T-cell (primary cell): ENCODE measurements around the gene OR2L13. TPM values are rescaled to one million over a fixed set of nuclear protein-coding genes. Genes with fewer than 3 reads are reported as not detected.

ENCODE experiments used
- ATAC-seq, 4 experiments: fragments of 200-7000 bp in 3 of 4; fragments of 150-1000 bp in 1 of 4; cut with Tn5 transposase; replicated peaks in 1 of 4; 1 replicate in 3 of 4; 2 replicates in 1 of 4; pipeline ENCODE4 v1.10.0; 2021; ENCODE audit warnings: moderate library complexity in 3 of 4, mild to moderate bottlenecking in 2 of 4, moderate number of reproducible peaks in 1 of 4
- CTCF ChIA-PET, 2 donors: fragments of 300-600 bp; sonication (Branson Sonifier 250); formaldehyde crosslinking; loops; one replicate each; lab custom pipeline; 2022; ENCODE audit warnings: antibody characterized with exemption in 2 of 2; lab: Charles Lee
- POLR2A ChIA-PET, 2 donors: fragments of 300-600 bp; sonication (Branson Sonifier 250); formaldehyde crosslinking; loops; one replicate each; lab custom pipeline; 2022; ENCODE audit warnings: antibody characterized with exemption in 2 of 2; lab: Charles Lee
- DNase-seq, 35 experiments: peaks; one replicate each; pipeline versions ENCODE4 v3.0.0 to v3.0.0-alpha.2; 2013 to 2023
- H3K27ac ChIP-seq: one replicate; pipeline ENCODE4 v1.5.1; 2013; ENCODE audit warnings: low read length
- H3K27me3 ChIP-seq, 2 experiments: replicated peaks in 1 of 2; 1 replicate in 1 of 2; 2 replicates in 1 of 2; pipeline versions ENCODE4 v1.6.1 to v1.7.0; 2013; ENCODE audit warnings: low read length in 1 of 2, mixed read lengths in 1 of 2; ENCODE audit not compliant: control insufficient read depth in 2 of 2, insufficient read depth in 2 of 2; ENCODE audit errors: extremely low read depth in 1 of 2
- H3K36me3 ChIP-seq, 2 donors: 1 replicate in 1 of 2; 2 replicates in 1 of 2; pipeline versions ENCODE4 v1.6.1 to v1.7.0; 2013; ENCODE audit warnings: low read length in 1 of 2; ENCODE audit not compliant: control insufficient read depth in 2 of 2, insufficient read depth in 1 of 2; ENCODE audit errors: extremely low read depth in 1 of 2
- H3K4me1 ChIP-seq, 2 experiments: 1 replicate in 1 of 2; 2 replicates in 1 of 2; pipeline versions ENCODE4 v1.6.1 to v1.7.0; 2013; ENCODE audit warnings: low read length in 2 of 2, mixed read lengths in 1 of 2; ENCODE audit not compliant: insufficient read depth in 2 of 2, control insufficient read depth in 1 of 2; ENCODE audit errors: extremely low read depth in 1 of 2
- H3K4me3 ChIP-seq, 2 donors: 1 replicate in 1 of 2; 2 replicates in 1 of 2; pipeline versions ENCODE4 v1.5.1 to v1.7.0; 2013; ENCODE audit warnings: mild to moderate bottlenecking in 2 of 2, low read length in 1 of 2, moderate library complexity in 1 of 2; ENCODE audit not compliant: control insufficient read depth in 1 of 2; ENCODE audit errors: extremely low read depth in 1 of 2
- H3K9me3 ChIP-seq: 2 replicates; pipeline ENCODE4 v1.7.0; 2013
- H3K27ac Mint-ChIP-seq, 2 donors: one replicate each; pipeline ENCODE4 v1.8.0; 2020 to 2021; ENCODE audit warnings: mild to moderate bottlenecking in 2 of 2, mixed read lengths in 2 of 2
- H3K27me3 Mint-ChIP-seq, 2 donors: one replicate each; pipeline ENCODE4 v1.8.0; 2021 to 2022; ENCODE audit warnings: mixed read lengths in 2 of 2
- H3K36me3 Mint-ChIP-seq: one replicate; pipeline ENCODE4 v1.8.0; 2021; ENCODE audit warnings: mixed read lengths
- H3K4me1 Mint-ChIP-seq, 3 donors: one replicate each; pipeline ENCODE4 v1.8.0; 2020 to 2022; ENCODE audit warnings: mixed read lengths in 3 of 3, mild to moderate bottlenecking in 1 of 3
- H3K4me3 Mint-ChIP-seq, 3 donors: one replicate each; pipeline ENCODE4 v1.8.0; 2020 to 2022; ENCODE audit warnings: mild to moderate bottlenecking in 3 of 3, mixed read lengths in 3 of 3, moderate library complexity in 3 of 3
- H3K9me3 Mint-ChIP-seq, 3 donors: one replicate each; pipeline ENCODE4 v1.8.0; 2020 to 2022; ENCODE audit warnings: mixed read lengths in 3 of 3
- WGBS: methylation state at CpG from one replicate; pipeline ENCODE4 v1.1.5; 2013; ENCODE audit warnings: missing lambda C conversion rate; ENCODE audit not compliant: insufficient coverage; 5-methylcytosine and 5-hydroxymethylcytosine counted together
- total RNA-seq, 35 experiments: library from RNA in 6 of 35; stranded (reverse) in 6 of 35; fragments of 120-200 nt in 1 of 35; gene quantifications; one replicate each; pipeline versions ENCODE4 v1.2.1 to v1.2.4 and lab custom pipeline; 2013 to 2026

The OR2L13 gene, protein sequence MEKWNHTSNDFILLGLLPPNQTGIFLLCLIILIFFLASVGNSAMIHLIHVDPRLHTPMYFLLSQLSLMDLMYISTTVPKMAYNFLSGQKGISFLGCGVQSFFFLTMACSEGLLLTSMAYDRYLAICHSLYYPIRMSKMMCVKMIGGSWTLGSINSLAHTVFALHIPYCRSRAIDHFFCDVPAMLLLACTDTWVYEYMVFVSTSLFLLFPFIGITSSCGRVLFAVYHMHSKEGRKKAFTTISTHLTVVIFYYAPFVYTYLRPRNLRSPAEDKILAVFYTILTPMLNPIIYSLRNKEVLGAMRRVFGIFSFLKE
- total RNA-seq (not detected), total RNA-seq (lab: John Stamatoyannopoulos, UW) (0 to 0.13 (median 0) reads per million in 29 experiments)
- 0.07 TPM for total RNA-seq (2013)

DNA sequence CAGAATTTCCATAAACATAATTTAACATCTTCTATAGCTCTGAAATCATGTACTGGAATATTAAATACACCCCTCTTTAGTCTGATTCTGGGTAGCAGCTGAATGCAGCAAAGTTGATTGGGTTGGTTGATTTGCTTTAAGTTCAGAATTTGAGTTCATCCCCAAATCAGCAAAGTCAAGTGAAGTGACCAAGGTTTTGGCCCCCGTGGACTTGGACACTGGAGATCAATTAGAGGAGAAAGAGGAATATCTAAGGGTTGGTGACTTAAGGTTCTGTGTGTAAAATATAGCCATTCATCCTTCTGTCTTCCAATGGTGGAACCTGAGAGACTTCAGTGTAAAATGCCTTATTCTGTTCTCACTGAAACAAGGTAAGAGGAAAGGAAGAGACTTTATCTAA lies at the start of gene OR2L13:
TSS of gene OR2L13 (plus strand) at position 301 of the 400 bp plus-strand sequence. CDS start 4,192 bp downstream, outside the sequence.
- CTCF ChIA-PET = no interaction called here

DNA sequence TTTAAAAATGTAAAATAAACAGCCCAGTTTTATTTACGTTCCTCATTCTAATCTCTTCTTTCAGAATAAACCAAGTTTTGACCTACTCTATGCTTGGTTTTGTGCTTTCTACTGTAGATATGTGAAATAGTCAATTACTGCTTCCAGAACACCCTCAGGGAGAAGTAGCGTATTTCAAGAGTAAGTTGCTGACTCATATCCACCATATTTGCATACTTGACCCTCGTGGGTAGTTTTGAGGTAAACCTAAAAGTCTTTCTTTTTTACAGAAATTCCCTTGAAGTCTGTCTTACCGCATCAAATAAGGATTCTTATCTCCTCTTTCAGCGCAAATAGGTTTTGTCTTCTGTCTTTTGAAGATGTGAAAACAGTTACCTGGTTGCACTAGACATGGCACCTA lies 49.8 kb upstream of the OR2L13 start:
- H3K27ac ChIP-seq = no peak overlapping the region
- no peak for ATAC-seq
- Mint-ChIP-seq H3K4me1 (no peaks in the 10 kb centered on the region), H3K36me3 (no peaks in the 10 kb centered on the region), H3K9me3 (peaks cover 18 to 23% (median 22%) of the 10 kb centered on the region in 3 donors), H3K27me3 (no peaks in the 10 kb centered on the region), H3K27ac (no peak overlapping the region), H3K4me3 (no peak overlapping the region)
- no peaks in the 10 kb centered on the region for H3K36me3 ChIP-seq
- POLR2A ChIA-PET = no interaction called here
- H3K4me1 ChIP-seq = no peaks in the 10 kb centered on the region
- CTCF ChIA-PET = no interaction called here
- no peaks in the 10 kb centered on the region for H3K27me3 ChIP-seq
- no CpG with 5 or more reads among the region's 5 CpGs for WGBS
- H3K4me3 ChIP-seq = no peak overlapping the region
- H3K9me3 ChIP-seq = no peaks in the 10 kb centered on the region
- no peak for DNase-seq

More for the DNA sequence above, at the start of gene OR2L13:
- no peak for DNase-seq
- H3K4me3 ChIP-seq = no peak within 1 kb of the TSS
- Mint-ChIP-seq H3K4me1 (no peaks in the 10 kb centered on the region), H3K36me3 (no peaks in the 10 kb centered on the region), H3K9me3 (peaks cover 6 to 22% (median 8%) of the 10 kb centered on the region in 3 donors), H3K27me3 (no peaks in the 10 kb centered on the region), H3K27ac (no peak within 1 kb of the TSS), H3K4me3 (no peak within 1 kb of the TSS)
- H3K27ac ChIP-seq = no peak within 1 kb of the TSS
- no peaks in the 10 kb centered on the region for H3K27me3 ChIP-seq
- POLR2A ChIA-PET = no interaction called here
- H3K4me1 ChIP-seq = no peaks in the 10 kb centered on the region
- WGBS = no CpG with 5 or more reads among the region's 1 CpG
- no peaks in the 10 kb centered on the region for H3K36me3 ChIP-seq
- no peaks in the 10 kb centered on the region for H3K9me3 ChIP-seq
- ATAC-seq = no peak

DNA sequence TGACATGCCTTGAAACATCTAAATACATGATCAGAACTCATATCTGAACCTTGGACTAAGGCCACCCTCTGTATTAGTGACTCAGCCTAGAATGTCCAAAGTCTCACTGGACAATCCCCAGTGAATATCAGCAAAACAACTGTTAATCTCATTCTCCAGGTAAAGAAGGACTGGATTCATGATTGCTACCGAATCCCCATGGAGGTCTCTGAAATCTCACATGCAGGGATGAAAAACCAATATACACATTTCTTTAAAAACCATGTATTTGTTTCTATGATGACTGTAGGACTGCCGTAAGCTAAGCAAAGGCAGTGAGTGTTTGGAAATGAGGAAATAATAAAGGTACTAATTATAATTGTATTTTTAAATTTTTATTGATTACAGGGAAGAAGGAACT lies 48.4 kb upstream of the OR2L13 start, which contains the start of gene OR2L3:
TSS of gene OR2L3 (plus strand) at position 301 of the 400 bp plus-strand sequence. CDS start 13,846 bp downstream, outside the sequence.
- no peaks in the 10 kb centered on the region for H3K36me3 Mint-ChIP-seq
- DNase-seq (no peak), ATAC-seq (no peak)
- peaks cover 9 to 20% (median 20%) of the 10 kb centered on the region in 3 donors for H3K9me3 Mint-ChIP-seq
- Histone ChIP-seq H3K9me3 (no peaks in the 10 kb centered on the region), H3K4me1 (no peaks in the 10 kb centered on the region), H3K4me3 (no peak within 1 kb of the TSS), H3K27me3 (no peaks in the 10 kb centered on the region), H3K27ac (no peak within 1 kb of the TSS), H3K36me3 (no peaks in the 10 kb centered on the region)
- no peak within 1 kb of the TSS for H3K27ac Mint-ChIP-seq
- ChIA-PET POLR2A (no interaction called here), CTCF (no interaction called here)
- no peaks in the 10 kb centered on the region for H3K27me3 Mint-ChIP-seq
- WGBS = no CpG with 5 or more reads among the region's 2 CpGs
- H3K4me3 Mint-ChIP-seq = no peak within 1 kb of the TSS
- no peaks in the 10 kb centered on the region for H3K4me1 Mint-ChIP-seq

DNA sequence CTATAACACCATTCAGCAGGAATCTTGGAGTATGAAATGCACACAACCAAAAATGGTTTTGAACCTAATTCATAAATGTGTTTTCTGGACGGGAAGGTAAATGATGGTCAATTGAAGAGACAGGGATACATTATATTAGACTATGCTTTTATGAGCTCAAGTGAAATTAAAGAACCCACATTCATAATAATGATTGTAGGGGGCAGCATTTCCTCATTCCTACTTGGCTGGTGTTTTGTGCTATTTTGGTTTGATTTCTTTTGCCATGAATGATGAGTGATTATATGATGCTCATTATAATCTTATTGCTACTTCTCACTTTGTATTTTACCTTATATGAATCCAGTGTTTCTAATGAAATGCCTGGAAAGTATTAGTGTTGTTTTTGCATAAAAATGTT lies 48.0 kb upstream of the OR2L13 start:
- no peaks in the 10 kb centered on the region for H3K9me3 ChIP-seq
- H3K36me3 Mint-ChIP-seq = no peaks in the 10 kb centered on the region
- ATAC-seq (no peak), DNase-seq (no peak)
- no peak overlapping the region for H3K4me3 Mint-ChIP-seq
- H3K4me3 ChIP-seq = no peak overlapping the region
- H3K27ac ChIP-seq = no peak overlapping the region
- POLR2A ChIA-PET = no interaction called here
- no peak overlapping the region for H3K27ac Mint-ChIP-seq
- H3K9me3 Mint-ChIP-seq = peaks cover 9 to 20% (median 20%) of the 10 kb centered on the region in 3 donors
- no peaks in the 10 kb centered on the region for H3K27me3 Mint-ChIP-seq
- H3K4me1 ChIP-seq = no peaks in the 10 kb centered on the region
- no peaks in the 10 kb centered on the region for H3K4me1 Mint-ChIP-seq
- no peaks in the 10 kb centered on the region for H3K36me3 ChIP-seq
- no CpG with 5 or more reads among the region's 1 CpG for WGBS
- CTCF ChIA-PET = no interaction called here
- H3K27me3 ChIP-seq = no peaks in the 10 kb centered on the region

DNA sequence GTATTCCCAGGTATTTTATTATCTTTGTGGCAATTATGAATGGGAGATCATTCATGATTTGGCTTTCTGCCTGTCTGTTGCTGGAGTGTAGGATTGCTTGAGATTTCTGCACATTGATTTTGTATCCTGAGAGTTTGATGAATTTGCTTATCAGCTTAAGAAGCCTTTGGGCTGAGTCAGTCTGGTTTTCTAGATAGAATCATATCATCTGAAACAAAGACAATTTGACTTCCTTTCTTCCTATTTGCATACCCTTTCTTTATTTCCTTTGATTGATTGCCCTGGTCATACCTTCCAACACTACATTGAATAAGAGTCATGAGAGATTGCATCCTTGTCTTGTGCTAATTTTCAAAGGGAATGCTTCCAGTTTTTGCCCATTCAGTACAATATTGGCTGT lies 40.3 kb upstream of the OR2L13 start:
- no peak overlapping the region for H3K4me3 ChIP-seq
- H3K36me3 ChIP-seq = no peaks in the 10 kb centered on the region
- CTCF ChIA-PET = no interaction called here
- DNase-seq (no peak), ATAC-seq (no peak)
- Mint-ChIP-seq H3K4me1 (no peaks in the 10 kb centered on the region), H3K4me3 (no peak overlapping the region), H3K27me3 (no peaks in the 10 kb centered on the region), H3K36me3 (no peaks in the 10 kb centered on the region), H3K27ac (no peak overlapping the region), H3K9me3 (peaks cover 15 to 26% (median 26%) of the 10 kb centered on the region in 3 donors)
- POLR2A ChIA-PET = no interaction called here
- no peaks in the 10 kb centered on the region for H3K9me3 ChIP-seq
- no peaks in the 10 kb centered on the region for H3K27me3 ChIP-seq
- no peak overlapping the region for H3K27ac ChIP-seq
- no peaks in the 10 kb centered on the region for H3K4me1 ChIP-seq

DNA sequence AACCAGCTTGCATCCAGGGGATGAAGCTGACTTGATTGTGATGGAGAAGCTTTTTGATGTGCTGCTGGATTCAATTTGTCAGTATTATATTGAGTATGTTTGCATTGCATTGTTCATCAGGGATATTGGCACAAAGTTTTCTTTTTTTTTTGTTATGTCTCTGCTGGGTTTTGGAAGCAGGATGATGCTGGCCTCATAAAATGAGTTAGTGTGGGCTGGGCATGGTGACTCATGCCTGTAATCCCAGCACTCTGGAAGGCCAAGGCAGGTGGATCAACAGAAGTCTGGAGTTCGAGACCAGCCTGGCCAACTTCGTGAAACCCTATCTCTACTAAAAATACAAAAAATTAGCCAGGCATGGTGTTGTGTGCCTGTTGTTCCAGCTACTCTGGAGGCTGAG lies 39.7 kb upstream of the OR2L13 start:
- H3K4me1 ChIP-seq = no peaks in the 10 kb centered on the region
- Mint-ChIP-seq H3K36me3 (no peaks in the 10 kb centered on the region), H3K27ac (no peak overlapping the region), H3K4me3 (no peak overlapping the region), H3K9me3 (peaks cover 15 to 26% (median 25%) of the 10 kb centered on the region in 3 donors), H3K4me1 (no peaks in the 10 kb centered on the region), H3K27me3 (no peaks in the 10 kb centered on the region)
- no peak overlapping the region for H3K27ac ChIP-seq
- WGBS = no CpG with 5 or more reads among the region's 2 CpGs
- no peak overlapping the region for H3K4me3 ChIP-seq
- ChIA-PET CTCF (no interaction called here), POLR2A (no interaction called here)
- no peaks in the 10 kb centered on the region for H3K36me3 ChIP-seq
- ATAC-seq (no peak), DNase-seq (no peak)
- no peaks in the 10 kb centered on the region for H3K9me3 ChIP-seq
- H3K27me3 ChIP-seq = no peaks in the 10 kb centered on the region
